Left ventricle myocardium inferior (tissue), 1 donor: ENCODE results near the gene SIGLEC6. TPM values are rescaled to one million over a fixed set of nuclear protein-coding genes. Genes with fewer than 3 reads are reported as not detected.

ENCODE experiments used
- DNase-seq: peaks from one replicate; pipeline ENCODE4 v3.0.0-alpha.2; 2020
- H3K27ac ChIP-seq: fragments of 200-600 bp; replicated peaks from 2 replicates; pipeline ENCODE4 v1.8.0; 2021
- H3K27me3 ChIP-seq: fragments of 200-600 bp; 2 replicates; pipeline ENCODE4 v1.8.0; 2021; ENCODE audit warnings: low read depth
- H3K36me3 ChIP-seq: fragments of 200-600 bp; 2 replicates; pipeline ENCODE4 v1.8.0; 2021
- H3K4me1 ChIP-seq: fragments of 200-600 bp; 2 replicates; pipeline ENCODE4 v1.8.0; 2021
- H3K4me3 ChIP-seq: fragments of 200-600 bp; 2 replicates; pipeline ENCODE4 v1.8.0; 2021; ENCODE audit warnings: mild to moderate bottlenecking, moderate library complexity
- H3K9me3 ChIP-seq: fragments of 200-600 bp; replicated peaks from 2 replicates; pipeline ENCODE4 v1.8.0; 2021
- CTCF ChIP-seq: fragments of 200-600 bp; IDR thresholded peaks from 2 replicates; pipeline ENCODE4 v1.8.0; 2021; ENCODE audit warnings: antibody characterized with exemption, mild to moderate bottlenecking, borderline replicate concordance
- intact Hi-C: fragments of 100-400 bp; cut with micrococcal nuclease; formaldehyde crosslinking; loops from one replicate; pipeline ENCODE4 v1.11.0; 2022
- total RNA-seq: library from RNA; stranded (reverse); fragmentation: NEBNext Ultra II Directional; extraction: Animal tissue kit (Norgen Biotek cat#: 25700); gene quantifications from one replicate; pipeline ENCODE4 v1.2.1, GENCODE V29; 2021
- donor health status: DM: no; HTN: yes; CAD: no; lungs with severe emphysema.

Gene SIGLEC6
- total RNA-seq, 1 donor from 2014 or later = 0.33 TPM

- no peak for DNase-seq
- intact Hi-C loops = no loop called here
- peaks cover 22% of the 10 kb centered on the region for H3K36me3 ChIP-seq
- peak overlapping the region; percentile 74 for H3K4me3 ChIP-seq
- no peak for TF ChIP-seq CTCF
- H3K27ac ChIP-seq = peak overlapping the region; percentile 62
- H3K9me3 ChIP-seq = no peaks in the 10 kb centered on the region
- H3K4me1 ChIP-seq = peaks cover 24% of the 10 kb centered on the region
- peaks cover 17% of the 10 kb centered on the region for H3K27me3 ChIP-seq
These were observed 40.1 kb upstream of the SIGLEC6 start for GRCh38 chr19:51571599-51571998.

GRCh38 chr19:51570962-51571575 lies 39.6 kb upstream of the SIGLEC6 start, which contains the start of gene ZNF175:
Gene ZNF175, plus strand, starts transcription at chr19:51571283. Its CDS starts 2,047 bp downstream, at chr19:51573330.
- peak within 1 kb of the TSS; percentile 62 for H3K27ac ChIP-seq
- peaks cover 18% of the 10 kb centered on the region for H3K36me3 ChIP-seq
- peaks cover 24% of the 10 kb centered on the region for H3K4me1 ChIP-seq
- H3K4me3 ChIP-seq = peak within 1 kb of the TSS; percentile 74
- no peak for TF ChIP-seq CTCF
- intact Hi-C loops = no loop called here
- peak; percentile 95 for DNase-seq
- H3K9me3 ChIP-seq = no peaks in the 10 kb centered on the region
- peaks cover 22% of the 10 kb centered on the region for H3K27me3 ChIP-seq

GRCh38 chr19:51568456-51568855 lies 37.0 kb upstream of the SIGLEC6 start:
- intact Hi-C loops = no loop called here
- H3K27ac ChIP-seq = no peak overlapping the region
- no peak for DNase-seq
- H3K36me3 ChIP-seq = peaks cover 5% of the 10 kb centered on the region
- no peaks in the 10 kb centered on the region for H3K9me3 ChIP-seq
- TF ChIP-seq CTCF = no peak
- peaks cover 48% of the 10 kb centered on the region for H3K27me3 ChIP-seq
- H3K4me3 ChIP-seq = no peak overlapping the region
- peaks cover 22% of the 10 kb centered on the region for H3K4me1 ChIP-seq

- intact Hi-C loops = no loop called here
These were observed 36.1 kb upstream of the SIGLEC6 start for GRCh38 chr19:51567583-51567982.

GRCh38 chr19:51566489-51567100 lies 35.1 kb upstream of the SIGLEC6 start:
- TF ChIP-seq CTCF = no peak
- H3K27me3 ChIP-seq = peaks cover 64% of the 10 kb centered on the region
- DNase-seq = no peak
- H3K4me1 ChIP-seq = peaks cover 3% of the 10 kb centered on the region
- no peak overlapping the region for H3K4me3 ChIP-seq
- intact Hi-C loops = no loop called here
- H3K27ac ChIP-seq = no peak overlapping the region
- no peaks in the 10 kb centered on the region for H3K36me3 ChIP-seq
- no peaks in the 10 kb centered on the region for H3K9me3 ChIP-seq

More at GRCh38 chr19:51567583-51567982, 36.1 kb upstream of the SIGLEC6 start:
- peaks cover 56% of the 10 kb centered on the region for H3K27me3 ChIP-seq
- H3K9me3 ChIP-seq = no peaks in the 10 kb centered on the region
- no peak overlapping the region for H3K4me3 ChIP-seq
- H3K4me1 ChIP-seq = peaks cover 13% of the 10 kb centered on the region
- no peaks in the 10 kb centered on the region for H3K36me3 ChIP-seq
- TF ChIP-seq CTCF = no peak
- no peak overlapping the region for H3K27ac ChIP-seq
- no peak for DNase-seq
